Measurements from ENCODE around the gene NCK1. TPM values are rescaled to one million over a fixed set of nuclear protein-coding genes. Genes with fewer than 3 reads are reported as not detected.
A peak's percentile ranks its signal among the peaks of the same experiment; 100 is the strongest.

NCK1 gene
- total RNA-seq, 2 experiments from 2014 or later, result 37.2 to 42.2 TPM

DNA sequence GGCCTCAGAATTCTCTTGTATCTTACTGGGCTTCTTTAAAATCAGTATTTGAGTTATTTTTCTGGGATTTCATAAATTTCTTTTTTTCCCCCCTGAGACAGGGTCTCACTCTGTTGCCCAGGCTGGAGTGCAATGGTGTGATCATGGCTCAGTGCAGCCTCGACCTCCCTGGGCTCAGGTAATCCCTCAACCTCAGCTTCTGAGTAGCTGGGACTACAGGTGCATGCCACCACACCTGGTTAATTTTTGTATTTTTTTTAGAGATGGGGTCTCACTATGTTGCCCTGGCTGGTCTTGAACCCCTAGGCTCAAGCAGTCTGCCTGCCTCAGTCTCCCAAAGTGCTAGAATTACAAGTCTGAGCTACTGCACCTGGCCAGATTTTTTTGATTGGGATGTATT lies 43.5 kb downstream of the NCK1 start:
- POLR2A ChIA-PET, result no interaction called here
- H3K36me3 Mint-ChIP-seq, result peaks cover 49% of the 10 kb centered on the region
- no peak overlapping the region for H3K27ac Mint-ChIP-seq
- ATAC-seq (ENCODE audit: low read depth), result no peak
- DNase-seq, result no peak
- peaks cover 17% of the 10 kb centered on the region for H3K9me3 Mint-ChIP-seq
- no peaks in the 10 kb centered on the region for H3K27me3 Mint-ChIP-seq
- H3K4me1 Mint-ChIP-seq, result peaks cover 32% of the 10 kb centered on the region
- H3K4me3 Mint-ChIP-seq, result no peak overlapping the region

DNA sequence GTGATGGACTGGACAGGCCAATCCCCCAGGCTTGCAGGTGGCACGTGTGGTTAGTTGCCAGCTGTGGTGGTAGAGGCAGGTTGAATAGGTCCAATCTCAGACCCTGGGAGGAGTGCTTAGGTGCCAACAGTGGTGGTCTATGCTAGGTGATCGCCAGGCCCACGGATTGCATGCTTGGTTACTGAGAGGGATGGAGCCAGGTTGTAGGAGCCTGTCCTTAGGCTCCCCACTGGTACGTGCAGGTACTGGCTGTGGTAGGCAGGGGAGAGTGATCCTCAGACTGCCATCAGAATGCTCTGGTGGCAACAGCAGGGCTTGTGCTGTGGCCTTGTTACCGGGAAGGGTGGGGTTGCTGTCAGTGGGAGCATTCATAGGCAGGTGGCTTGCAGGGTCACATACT lies 44.7 kb downstream of the NCK1 start:
- POLR2A ChIA-PET, result no interaction called here
- H3K27ac Mint-ChIP-seq, result no peak overlapping the region
- H3K36me3 Mint-ChIP-seq, result peaks cover 49% of the 10 kb centered on the region
- H3K9me3 Mint-ChIP-seq, result peaks cover 13% of the 10 kb centered on the region
- no peak for ATAC-seq (ENCODE audit: low read depth)
- H3K27me3 Mint-ChIP-seq, result no peaks in the 10 kb centered on the region
- no peak for DNase-seq
- H3K4me1 Mint-ChIP-seq, result peaks cover 26% of the 10 kb centered on the region
- no peak overlapping the region for H3K4me3 Mint-ChIP-seq

DNA sequence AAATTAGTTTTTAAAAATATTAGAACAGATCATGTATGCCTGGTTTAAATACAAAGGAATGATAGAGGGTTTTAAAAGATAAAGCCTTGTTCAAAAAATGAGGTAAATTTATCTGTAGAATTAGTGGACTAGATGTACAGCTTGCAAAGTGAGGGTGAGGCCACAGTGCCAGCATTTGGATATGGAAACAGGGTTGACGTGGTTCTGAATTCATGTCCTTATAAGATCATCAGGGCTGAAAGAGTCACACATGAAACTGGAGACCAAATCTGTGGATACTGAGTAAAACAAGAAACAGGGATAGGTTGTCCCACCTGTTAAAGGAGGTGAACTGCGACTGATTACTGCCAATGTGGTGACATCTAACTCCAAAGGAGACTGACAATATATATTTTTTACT lies 46.3 kb downstream of the NCK1 start:
- Mint-ChIP-seq H3K27me3 (no peaks in the 10 kb centered on the region), H3K9me3 (peaks cover 10% of the 10 kb centered on the region), H3K27ac (no peak overlapping the region), H3K4me3 (no peak overlapping the region), H3K36me3 (peaks cover 48% of the 10 kb centered on the region), H3K4me1 (peaks cover 26% of the 10 kb centered on the region)
- DNase-seq (no peak), ATAC-seq (ENCODE audit: low read depth) (no peak)
- POLR2A ChIA-PET, result no interaction called here

DNA sequence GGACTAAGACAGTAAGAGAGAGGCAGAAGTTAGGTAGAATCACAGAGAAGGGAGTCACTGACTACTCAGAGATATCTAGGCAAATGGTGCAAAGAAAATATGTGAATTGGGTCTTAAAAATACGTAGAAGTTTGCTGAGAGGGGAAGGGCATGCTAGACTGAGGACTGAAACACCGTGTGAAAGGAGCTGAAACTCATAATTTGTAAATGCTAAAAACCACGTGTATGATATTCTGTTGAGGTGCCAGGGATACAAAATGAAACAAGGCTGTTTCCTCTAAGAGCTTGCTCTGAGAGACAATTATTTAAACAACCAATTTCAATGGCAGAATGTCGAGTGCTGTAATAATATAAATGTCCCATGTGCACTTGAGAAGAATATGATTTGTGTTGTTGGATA lies 47.2 kb downstream of the NCK1 start:
- POLR2A ChIA-PET, result no interaction called here
- Mint-ChIP-seq H3K27me3 (no peaks in the 10 kb centered on the region), H3K36me3 (peaks cover 50% of the 10 kb centered on the region), H3K4me1 (peaks cover 26% of the 10 kb centered on the region), H3K4me3 (no peak overlapping the region), H3K9me3 (peaks cover 8% of the 10 kb centered on the region), H3K27ac (no peak overlapping the region)
- DNase-seq (no peak), ATAC-seq (ENCODE audit: low read depth) (no peak)

DNA sequence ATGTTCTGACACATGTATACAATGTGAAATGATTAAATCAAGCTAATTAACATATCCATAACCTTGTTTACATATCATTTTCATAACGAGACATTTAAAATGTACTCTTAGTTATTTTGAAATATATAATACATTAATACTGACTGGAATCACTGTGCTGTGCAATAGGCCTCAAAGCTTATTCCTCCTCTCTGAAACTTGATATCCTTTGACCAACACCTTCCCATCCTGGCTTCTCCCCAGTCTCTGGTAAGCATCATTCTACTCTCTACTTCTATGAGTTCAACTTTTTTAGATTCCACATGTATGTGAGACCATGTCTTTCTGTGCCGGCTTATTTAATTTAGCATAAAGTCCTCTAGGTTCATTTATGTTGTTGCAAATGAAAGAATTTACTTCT lies 48.7 kb downstream of the NCK1 start:
- H3K4me3 Mint-ChIP-seq, result no peak overlapping the region
- H3K9me3 Mint-ChIP-seq, result peaks cover 6% of the 10 kb centered on the region
- DNase-seq (no peak), ATAC-seq (ENCODE audit: low read depth) (no peak)
- POLR2A ChIA-PET, result interaction anchor here (1.6 kb wide), 1 partner anchor 12 kb away, joined by 3 read pairs; no protein-coding TSS in a partner anchor
- H3K36me3 Mint-ChIP-seq, result peaks cover 50% of the 10 kb centered on the region
- H3K27ac Mint-ChIP-seq, result no peak overlapping the region
- H3K27me3 Mint-ChIP-seq, result no peaks in the 10 kb centered on the region
- H3K4me1 Mint-ChIP-seq, result peaks cover 31% of the 10 kb centered on the region

DNA sequence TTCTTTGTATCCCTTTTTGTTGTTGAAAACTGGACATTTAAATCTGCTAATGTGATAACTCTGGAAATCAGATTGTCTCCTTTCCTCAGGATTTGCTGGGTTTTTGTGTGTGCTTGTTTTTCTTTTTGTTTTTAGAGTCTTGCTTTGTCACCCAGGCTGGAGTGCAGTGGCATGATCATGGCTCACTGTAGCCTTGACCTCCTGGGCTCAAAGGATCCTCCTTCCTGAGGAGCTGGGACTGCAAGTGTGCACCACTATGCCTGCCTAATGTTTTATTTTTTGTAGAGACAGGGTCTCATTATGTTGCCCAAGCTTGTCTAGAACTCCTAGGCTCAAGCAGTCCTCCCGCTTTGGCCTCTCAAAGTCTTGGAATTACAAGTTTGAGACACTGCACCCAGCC lies 51.2 kb downstream of the NCK1 start:
- Mint-ChIP-seq H3K27me3 (no peaks in the 10 kb centered on the region), H3K4me1 (peaks cover 30% of the 10 kb centered on the region), H3K4me3 (no peak overlapping the region), H3K36me3 (peaks cover 44% of the 10 kb centered on the region), H3K9me3 (peaks cover 6% of the 10 kb centered on the region), H3K27ac (no peak overlapping the region)
- POLR2A ChIA-PET, result no interaction called here
- no peak for DNase-seq
- ATAC-seq (ENCODE audit: low read depth), result no peak

DNA sequence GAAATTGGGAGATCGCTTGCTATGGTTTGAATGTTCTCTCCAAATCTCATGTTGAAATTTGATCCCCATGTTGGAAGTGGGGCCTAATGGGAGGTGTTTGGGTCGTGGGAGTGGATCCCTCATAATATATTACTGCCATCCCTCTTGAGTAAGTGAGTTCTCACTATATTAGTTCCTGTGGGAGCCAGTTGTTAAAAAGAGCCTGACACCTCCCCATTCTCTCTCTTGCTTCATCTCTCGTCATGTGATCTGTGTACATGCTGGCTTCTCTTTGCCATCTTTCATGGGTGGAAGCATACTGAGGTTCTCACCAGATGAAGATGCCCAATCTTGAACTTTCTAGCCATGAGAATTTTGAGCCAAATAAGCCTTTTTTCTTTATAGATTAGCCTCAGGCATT lies 52.7 kb downstream of the NCK1 start:
- H3K36me3 Mint-ChIP-seq, result peaks cover 43% of the 10 kb centered on the region
- peaks cover 6% of the 10 kb centered on the region for H3K9me3 Mint-ChIP-seq
- H3K27me3 Mint-ChIP-seq, result no peaks in the 10 kb centered on the region

DNA sequence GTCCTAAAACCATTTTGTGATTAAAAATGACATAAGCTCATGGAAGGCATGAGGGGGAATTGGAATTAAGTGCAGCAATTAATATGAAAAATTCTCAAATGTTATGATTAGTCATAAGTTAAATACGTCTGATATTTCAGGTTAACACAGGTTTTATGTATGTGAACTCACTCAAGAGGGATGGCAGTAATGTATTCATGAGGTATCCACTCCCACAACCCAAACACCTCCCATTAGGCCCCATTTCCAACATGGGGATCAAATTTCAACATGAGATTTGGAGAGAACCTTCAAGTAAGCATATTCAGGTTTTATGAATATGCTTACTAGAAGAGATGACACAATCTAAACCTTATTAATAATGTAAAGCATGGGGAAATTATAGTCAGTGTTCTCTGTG lies 54.2 kb downstream of the NCK1 start:
- Mint-ChIP-seq H3K27me3 (no peaks in the 10 kb centered on the region), H3K4me3 (no peak overlapping the region), H3K9me3 (peaks cover 6% of the 10 kb centered on the region), H3K27ac (no peak overlapping the region), H3K4me1 (peaks cover 40% of the 10 kb centered on the region), H3K36me3 (peaks cover 44% of the 10 kb centered on the region)
- POLR2A ChIA-PET, result no interaction called here
- DNase-seq (no peak), ATAC-seq (ENCODE audit: low read depth) (no peak)

More for the DNA sequence above, 52.7 kb downstream of the NCK1 start:
- no peak overlapping the region for H3K27ac Mint-ChIP-seq
- no peak overlapping the region for H3K4me3 Mint-ChIP-seq
- peaks cover 33% of the 10 kb centered on the region for H3K4me1 Mint-ChIP-seq
- ATAC-seq (ENCODE audit: low read depth) (no peak), DNase-seq (no peak)
- POLR2A ChIA-PET, result no interaction called here

DNA sequence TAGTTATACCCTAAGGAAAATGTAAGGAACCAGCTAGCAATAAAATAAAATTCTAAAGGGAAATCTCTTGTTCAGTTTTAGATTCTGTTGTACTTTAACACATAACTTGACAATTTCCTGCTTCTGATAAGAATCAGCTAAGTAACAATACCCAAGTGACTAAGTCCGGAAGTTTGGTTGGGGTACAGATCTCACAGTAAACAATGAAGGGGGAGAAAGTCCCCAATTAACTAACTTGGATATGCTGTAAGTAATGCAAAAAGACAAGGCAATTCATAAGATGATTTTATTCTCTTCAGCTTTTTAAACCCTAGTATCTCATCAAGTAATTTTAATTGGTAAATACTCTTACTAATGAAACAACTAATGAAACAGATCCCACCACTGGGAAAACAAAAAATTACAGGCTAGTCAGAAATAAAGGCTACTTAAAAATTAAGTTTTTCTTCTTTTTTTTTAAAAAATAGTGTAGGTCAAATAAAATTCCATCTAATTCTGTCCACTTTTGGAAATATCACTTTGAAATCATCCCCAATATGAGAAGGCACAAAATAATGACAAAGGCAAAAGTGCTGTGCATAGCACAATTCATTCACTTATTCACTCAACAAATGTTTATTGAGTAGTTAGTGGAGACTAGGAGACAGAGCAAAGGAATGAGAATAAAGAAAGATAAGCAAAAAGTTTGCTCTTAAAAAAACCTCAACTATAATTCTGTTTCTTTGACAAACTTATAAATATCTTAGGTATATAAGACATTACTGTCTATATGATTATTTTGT lies 58.0 kb downstream of the NCK1 start:
- DNase-seq, result no peak
- Mint-ChIP-seq H3K9me3 (peaks cover 4% of the 10 kb centered on the region), H3K4me1 (peaks cover 50% of the 10 kb centered on the region), H3K27me3 (no peaks in the 10 kb centered on the region), H3K36me3 (peaks cover 29% of the 10 kb centered on the region), H3K4me3 (peak overlapping the region; percentile 51), H3K27ac (peak overlapping the region; percentile 32)
- ATAC-seq (ENCODE audit: low read depth), result peak; percentile 81
- POLR2A ChIA-PET, result interaction anchor here (1.0 to 1.3 kb wide), 2 partner anchors 58 to 168 kb away, joined by 4 to 9 read pairs; partner anchors contain the start of genes NCK1 and STAG1

DNA sequence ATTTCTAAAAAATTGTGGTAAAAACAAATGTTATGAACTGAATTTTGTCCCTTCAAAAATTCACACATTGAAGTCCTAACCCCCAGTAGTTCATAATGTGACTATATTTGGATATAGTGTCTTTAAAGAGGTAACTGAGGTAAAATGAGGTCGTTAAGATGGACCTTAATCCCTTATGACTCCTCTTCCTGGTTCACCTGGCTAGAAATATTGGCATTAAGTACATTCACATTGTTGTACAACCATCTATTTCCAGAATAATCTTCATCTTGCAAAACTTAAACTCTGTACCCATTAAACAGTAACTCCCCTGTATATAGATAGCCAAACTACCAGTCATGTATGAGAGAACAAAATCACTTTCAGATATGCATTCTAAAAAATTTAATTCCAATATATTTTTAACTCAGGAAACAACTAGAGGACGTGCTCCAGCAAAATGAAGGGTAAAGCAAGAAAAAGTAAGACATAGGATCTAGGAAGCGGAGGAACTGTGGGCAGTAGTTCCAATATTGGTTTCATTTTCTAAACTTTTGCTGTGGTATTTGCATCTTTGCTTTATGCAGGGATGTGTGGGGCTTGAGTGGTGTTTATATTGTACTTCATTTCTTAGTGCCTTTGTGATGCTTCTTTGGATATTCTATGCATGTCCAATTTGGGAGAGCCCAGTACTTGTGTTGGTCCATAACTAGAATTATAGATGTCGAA lies 59.0 kb downstream of the NCK1 start:
- no peak for DNase-seq
- Mint-ChIP-seq H3K4me1 (peaks cover 46% of the 10 kb centered on the region), H3K27me3 (no peaks in the 10 kb centered on the region), H3K27ac (peak overlapping the region; percentile 65), H3K4me3 (peak overlapping the region; percentile 40), H3K9me3 (peaks cover 3% of the 10 kb centered on the region), H3K36me3 (peaks cover 21% of the 10 kb centered on the region)
- POLR2A ChIA-PET, result no interaction called here
- ATAC-seq (ENCODE audit: low read depth), result peak; percentile 32

DNA sequence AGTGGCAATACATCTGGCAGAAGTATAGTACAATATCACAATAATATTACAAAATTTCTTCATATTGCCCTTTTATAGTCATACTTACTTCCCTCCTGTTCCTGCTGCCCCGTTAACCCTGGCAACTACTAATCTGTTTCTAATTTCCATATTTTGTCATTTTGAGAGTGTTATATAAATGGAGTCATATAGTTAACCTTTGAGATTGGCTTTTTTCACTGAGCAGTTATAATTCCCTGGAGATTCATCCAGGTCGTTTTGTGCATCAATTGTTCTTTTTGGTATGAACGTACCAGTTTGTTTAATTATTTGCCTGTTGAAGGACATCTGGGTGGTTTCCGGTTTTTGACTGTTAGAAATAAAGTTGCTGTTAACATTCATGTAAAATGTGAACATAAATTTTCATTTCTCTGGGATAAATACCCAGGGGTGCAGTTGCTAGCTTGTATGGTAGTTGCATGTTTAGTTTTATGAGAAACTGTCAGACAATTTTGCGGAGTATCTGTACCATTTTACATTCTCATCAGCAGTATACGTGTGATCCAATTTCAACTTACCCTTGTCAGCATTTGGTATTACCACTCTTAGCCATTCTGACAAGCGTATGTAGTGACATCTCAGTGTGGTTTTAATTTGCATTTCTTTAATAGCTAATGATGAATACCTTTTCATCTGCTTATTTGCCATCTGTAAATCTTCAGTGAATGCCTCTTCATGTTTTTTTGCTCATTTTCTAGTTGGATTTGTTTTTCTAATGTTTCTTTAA lies 63.6 kb downstream of the NCK1 start:
- Mint-ChIP-seq H3K4me1 (peaks cover 20% of the 10 kb centered on the region), H3K27me3 (no peaks in the 10 kb centered on the region), H3K9me3 (peaks cover 3% of the 10 kb centered on the region), H3K4me3 (no peak overlapping the region), H3K36me3 (peaks cover 38% of the 10 kb centered on the region), H3K27ac (no peak overlapping the region)
- DNase-seq (no peak), ATAC-seq (ENCODE audit: low read depth) (no peak)
- POLR2A ChIA-PET, result no interaction called here

DNA sequence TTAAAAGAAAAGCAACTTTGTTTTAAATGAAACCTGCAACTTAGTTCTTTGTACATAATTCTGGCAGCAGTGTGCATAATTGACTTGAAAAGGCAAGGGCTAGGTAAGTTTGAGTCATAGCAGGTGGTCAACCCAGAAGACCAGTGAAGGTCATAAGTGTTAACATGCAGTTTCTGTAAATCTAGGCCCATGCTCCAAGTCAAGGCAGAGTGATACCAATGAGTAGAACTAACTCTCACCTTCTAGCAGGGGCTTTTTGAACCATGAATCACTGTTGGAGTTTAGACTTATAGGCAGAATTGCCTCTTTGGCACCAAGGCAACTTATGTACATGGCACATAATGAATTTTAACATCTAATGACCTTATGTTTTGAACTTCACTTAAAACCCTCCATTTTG lies 66.2 kb downstream of the NCK1 start:
- H3K27ac Mint-ChIP-seq, result no peak overlapping the region
- DNase-seq, result no peak
- H3K9me3 Mint-ChIP-seq, result no peaks in the 10 kb centered on the region
- POLR2A ChIA-PET, result no interaction called here
- no peak for ATAC-seq (ENCODE audit: low read depth)
- no peak overlapping the region for H3K4me3 Mint-ChIP-seq
- peaks cover 11% of the 10 kb centered on the region for H3K4me1 Mint-ChIP-seq
- H3K27me3 Mint-ChIP-seq, result no peaks in the 10 kb centered on the region
- H3K36me3 Mint-ChIP-seq, result peaks cover 30% of the 10 kb centered on the region

DNA sequence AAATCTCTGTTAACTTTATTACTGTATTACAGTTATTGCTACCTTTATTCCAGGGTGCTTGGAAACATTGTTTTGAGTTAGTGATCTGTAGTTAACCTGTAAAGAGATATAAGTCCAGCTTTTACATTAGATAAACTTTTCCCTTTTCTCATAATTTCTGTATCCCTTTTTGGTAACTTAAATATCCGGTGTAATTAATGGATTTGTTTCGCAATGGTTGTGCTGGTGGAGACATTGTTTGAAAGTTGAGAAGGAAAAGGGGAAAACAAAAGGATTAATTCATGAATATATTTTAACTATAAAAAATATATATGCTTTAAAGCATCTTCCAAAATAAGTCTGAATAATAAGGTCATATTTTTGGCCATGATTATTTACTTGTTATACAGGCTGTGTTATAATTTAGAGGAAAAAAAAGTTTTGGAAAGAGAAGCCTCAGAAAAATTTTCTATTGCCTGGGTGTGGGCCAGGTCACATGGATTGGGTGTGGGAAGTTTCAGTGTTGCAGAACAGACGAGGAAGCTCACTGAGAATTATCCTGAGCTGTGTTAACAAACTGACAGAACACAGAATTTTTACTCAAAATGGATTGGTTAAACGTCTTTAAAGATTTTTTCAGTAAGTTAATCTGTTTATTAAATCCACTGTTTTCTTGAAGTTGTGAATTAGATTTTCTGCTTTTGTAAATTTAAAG lies 68.1 kb downstream of the NCK1 start:
- no peak for DNase-seq
- no peak for ATAC-seq (ENCODE audit: low read depth)
- Mint-ChIP-seq H3K9me3 (no peaks in the 10 kb centered on the region), H3K36me3 (peaks cover 45% of the 10 kb centered on the region), H3K27ac (no peak overlapping the region), H3K27me3 (no peaks in the 10 kb centered on the region), H3K4me1 (peaks cover 6% of the 10 kb centered on the region), H3K4me3 (no peak overlapping the region)
- POLR2A ChIA-PET, result no interaction called here
